ENCODE measurements around the gene BMPR1B.

BMPR1B gene

GRCh38 chr4:95071851-95072250, 314.1 kb downstream of the BMPR1B start:
- DNase-seq (ENCODE audit: low read depth), result no peak
- in situ Hi-C loops (cut with HindIII; ENCODE audit: low sequenced_read_pairs), result no loop called here
- TF ChIP-seq CTCF (IDR thresholded peaks at IDR 0.05; ENCODE audit: low read depth, low read length, missing control alignments), result no peak
- H3K4me3 ChIP-seq (ENCODE audit: low read depth, low read length), result no peak overlapping the region

DNA sequence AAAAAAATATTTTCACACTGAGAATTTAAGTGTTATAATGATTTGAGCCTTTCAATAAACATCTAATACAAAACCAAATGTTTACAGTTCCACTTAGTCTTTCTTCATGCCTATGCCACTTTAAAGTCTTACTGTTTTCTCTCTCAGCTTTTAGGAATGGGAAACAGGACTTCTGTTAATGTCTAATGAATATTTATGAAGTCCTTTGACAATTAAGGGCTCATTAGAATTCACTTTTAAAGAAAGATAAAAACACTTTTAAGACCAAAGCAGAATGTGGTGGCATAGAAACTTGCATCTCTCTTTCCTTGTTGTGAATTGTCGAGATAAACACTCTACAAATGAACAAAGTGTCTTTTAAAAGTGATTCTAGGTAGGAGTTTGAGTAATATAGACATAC, 315.9 kb downstream of the BMPR1B start:
- DNase-seq (ENCODE audit: low read depth), result no peak
- in situ Hi-C loops (cut with HindIII; ENCODE audit: low sequenced_read_pairs), result no loop called here
- TF ChIP-seq CTCF (IDR thresholded peaks at IDR 0.05; ENCODE audit: low read depth, low read length, missing control alignments), result no peak
- no peak overlapping the region for H3K4me3 ChIP-seq (ENCODE audit: low read depth, low read length)

DNA sequence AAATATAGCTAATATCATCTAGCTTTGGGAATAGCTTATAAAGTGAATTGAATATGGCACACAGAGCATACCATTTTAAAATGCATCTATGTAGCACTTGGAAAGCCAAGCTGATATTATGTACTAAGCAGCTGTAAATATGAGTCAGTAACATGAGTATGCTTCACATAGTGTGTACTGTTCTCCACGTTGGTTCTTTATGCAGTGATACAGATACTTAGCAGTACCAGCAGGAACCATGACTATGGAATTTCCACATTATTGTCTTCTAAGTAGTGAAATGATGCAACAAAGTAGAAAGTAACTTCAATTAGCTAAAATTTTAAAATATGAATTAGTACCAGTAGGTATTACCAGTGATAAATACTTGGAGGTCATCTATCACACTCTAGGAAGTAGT, 320.1 kb downstream of the BMPR1B start:
- TF ChIP-seq CTCF (IDR thresholded peaks at IDR 0.05; ENCODE audit: low read depth, low read length, missing control alignments), result no peak
- DNase-seq (ENCODE audit: low read depth), result no peak
- in situ Hi-C loops (cut with HindIII; ENCODE audit: low sequenced_read_pairs), result no loop called here
- H3K4me3 ChIP-seq (ENCODE audit: low read depth, low read length), result no peak overlapping the region

- TF ChIP-seq CTCF (IDR thresholded peaks at IDR 0.05; ENCODE audit: low read depth, low read length, missing control alignments), result no peak
- no peak overlapping the region for H3K4me3 ChIP-seq (ENCODE audit: low read depth, low read length)
- no peak for DNase-seq (ENCODE audit: low read depth)
- in situ Hi-C loops (cut with HindIII; ENCODE audit: low sequenced_read_pairs), result no loop called here
Measured at GRCh38 chr4:95080969-95081368, 323.2 kb downstream of the BMPR1B start.

DNA sequence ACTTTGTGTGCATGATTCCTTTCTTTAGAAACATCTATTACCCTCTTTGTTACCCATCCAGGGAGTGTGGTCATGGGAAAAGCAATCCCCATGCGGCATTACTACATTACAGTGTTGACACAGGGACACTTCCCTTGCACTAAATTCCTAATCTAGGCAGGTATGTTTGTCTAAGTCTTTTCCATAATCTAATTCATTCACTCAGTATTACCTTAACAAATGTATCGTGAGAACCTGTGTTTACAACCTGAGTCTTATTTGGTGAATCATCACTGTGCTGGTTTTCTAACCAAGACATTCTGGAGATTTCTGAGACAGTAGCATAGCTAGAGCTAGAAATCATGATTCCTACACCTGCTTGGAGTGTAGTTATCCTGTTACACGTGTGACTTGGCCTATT, 326.8 kb downstream of the BMPR1B start:
- TF ChIP-seq CTCF (IDR thresholded peaks at IDR 0.05; ENCODE audit: low read depth, low read length, missing control alignments), result no peak
- DNase-seq (ENCODE audit: low read depth), result no peak
- in situ Hi-C loops (cut with HindIII; ENCODE audit: low sequenced_read_pairs), result no loop called here
- H3K4me3 ChIP-seq (ENCODE audit: low read depth, low read length), result no peak overlapping the region

- no peak overlapping the region for H3K4me3 ChIP-seq (ENCODE audit: low read depth, low read length)
- TF ChIP-seq CTCF (IDR thresholded peaks at IDR 0.05; ENCODE audit: low read depth, low read length, missing control alignments), result no peak
- no peak for DNase-seq (ENCODE audit: low read depth)
- in situ Hi-C loops (cut with HindIII; ENCODE audit: low sequenced_read_pairs), result loop anchor here (5.0 kb wide), 1 partner anchor 458 kb away; no protein-coding TSS in a partner anchor
Measured at GRCh38 chr4:95085124-95085833, 327.5 kb downstream of the BMPR1B start.
